SIG-M5 treated with dmso at 0.1 percent for 504 hours (cell line): Measurements from ENCODE around the gene IFNA14.
"Not testable (repeated sequence)": the region's sequence is repeated elsewhere in the genome, so short reads cannot be mapped to it uniquely, and the experiment has no call there.

ENCODE experiments used
- DNase-seq: peaks from one replicate; lab custom pipeline; 2025; ENCODE audit not compliant: unreplicated experiment; lab: John Stamatoyannopoulos, UW

IFNA14 gene

DNA sequence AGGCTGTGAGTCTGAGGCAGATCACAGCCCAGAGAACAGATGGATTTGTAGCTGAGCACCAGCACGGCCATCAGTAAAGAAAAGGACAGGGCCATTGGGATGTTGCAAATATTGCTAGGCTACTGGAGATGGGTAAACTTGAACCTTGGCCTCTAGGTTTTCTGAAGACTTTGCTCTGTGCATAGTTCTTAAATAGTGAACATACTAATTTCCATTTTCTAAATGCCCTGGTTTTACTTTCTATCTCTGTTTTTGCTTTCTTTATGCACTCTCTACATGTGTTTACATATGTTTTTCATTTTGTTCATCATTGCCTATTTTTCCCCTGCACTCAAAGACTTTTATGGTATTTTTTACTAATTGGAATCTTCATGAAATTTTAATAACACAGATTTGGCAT, 22.6 kb downstream of the IFNA14 start, which contains the start of gene IFNA16:
IFNA16 (minus strand) TSS at position 101 of the 400 bp plus-strand sequence; CDS start at position 95, 6 bp downstream.
- not testable (repeated sequence) for DNase-seq

DNA sequence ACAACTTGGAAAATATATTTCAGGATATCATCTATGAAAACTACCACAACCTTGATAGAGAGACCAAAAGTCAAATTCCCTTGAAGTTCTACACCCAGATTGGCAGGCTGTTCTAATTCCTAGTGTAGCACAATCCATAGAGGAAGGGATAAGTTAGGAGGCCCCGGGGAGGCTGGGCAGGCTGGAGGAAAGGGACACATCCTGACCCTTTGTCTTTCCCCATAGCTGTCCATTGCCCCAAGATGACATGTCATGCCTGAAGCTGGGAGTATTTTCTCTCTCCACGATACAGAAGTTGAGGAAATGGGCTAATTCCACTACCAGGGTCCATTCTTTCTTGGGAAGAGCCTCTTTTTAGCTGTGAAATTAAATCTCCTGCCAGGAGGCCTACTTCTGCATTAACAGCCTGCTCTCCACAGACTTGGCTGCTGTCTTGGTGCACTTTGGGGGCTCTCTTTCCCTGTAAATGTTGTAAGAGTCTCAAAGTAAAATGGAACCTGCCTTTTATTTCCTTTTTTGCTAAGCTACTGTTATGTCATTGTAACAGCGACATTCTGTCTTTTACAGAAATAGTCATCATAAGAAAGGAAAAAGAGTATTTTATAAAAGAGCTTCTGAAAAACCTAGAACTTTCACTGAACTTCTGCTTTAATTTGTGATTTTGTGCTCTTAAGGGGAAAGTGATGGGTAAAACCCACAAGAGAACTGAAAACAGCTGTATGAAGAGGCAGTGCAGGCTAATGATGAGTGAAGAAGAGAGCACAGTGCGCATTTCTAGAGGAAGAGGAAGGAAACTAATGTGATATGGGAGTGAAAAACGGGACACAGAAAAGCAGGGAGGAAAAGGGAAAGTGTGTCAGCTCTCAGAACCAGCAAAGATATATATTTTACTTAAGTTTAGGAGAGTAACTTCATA, 26.1 kb downstream of the IFNA14 start:
- DNase-seq, result peak; percentile 38

DNA sequence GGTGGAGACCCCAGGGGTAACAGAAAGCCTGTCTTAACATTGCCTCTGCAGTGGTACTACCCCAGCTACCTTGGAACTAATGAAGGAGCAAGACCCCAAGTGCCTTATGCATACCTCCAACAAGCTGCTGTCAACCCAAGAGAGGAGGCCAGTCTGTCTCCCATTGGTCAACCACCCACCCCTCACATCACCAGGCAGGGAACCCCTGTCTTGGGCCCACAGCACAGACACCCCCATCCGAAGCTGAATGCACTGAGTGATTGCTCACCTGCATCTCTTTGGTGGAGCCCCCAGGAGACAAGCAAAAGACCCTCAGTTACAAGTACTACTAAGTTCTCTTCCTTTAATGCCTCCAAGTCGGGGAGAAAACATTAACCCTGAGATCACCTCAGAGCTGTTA, 27.6 kb downstream of the IFNA14 start:
- DNase-seq, result not testable (repeated sequence)

DNA sequence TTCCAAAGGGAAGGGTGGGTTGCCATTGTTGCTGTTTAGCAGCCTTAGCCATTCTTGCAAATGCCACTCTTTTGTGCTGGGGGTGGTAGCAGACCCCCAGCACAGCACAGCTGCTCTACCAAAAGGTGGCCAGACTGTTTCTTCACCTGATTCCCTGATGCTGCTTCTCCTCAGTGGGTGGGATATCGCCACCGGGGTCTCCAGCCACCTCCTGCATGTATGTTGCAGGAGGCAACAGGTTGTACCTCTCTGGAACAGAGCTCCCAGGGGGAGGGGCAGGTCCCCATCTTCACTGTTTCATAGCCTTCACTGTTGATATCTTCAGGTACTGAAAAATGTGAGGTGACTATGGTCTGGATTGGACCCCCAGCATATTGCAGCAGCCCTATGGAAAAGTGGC, 29.0 kb downstream of the IFNA14 start:
- not testable (repeated sequence) for DNase-seq

DNA sequence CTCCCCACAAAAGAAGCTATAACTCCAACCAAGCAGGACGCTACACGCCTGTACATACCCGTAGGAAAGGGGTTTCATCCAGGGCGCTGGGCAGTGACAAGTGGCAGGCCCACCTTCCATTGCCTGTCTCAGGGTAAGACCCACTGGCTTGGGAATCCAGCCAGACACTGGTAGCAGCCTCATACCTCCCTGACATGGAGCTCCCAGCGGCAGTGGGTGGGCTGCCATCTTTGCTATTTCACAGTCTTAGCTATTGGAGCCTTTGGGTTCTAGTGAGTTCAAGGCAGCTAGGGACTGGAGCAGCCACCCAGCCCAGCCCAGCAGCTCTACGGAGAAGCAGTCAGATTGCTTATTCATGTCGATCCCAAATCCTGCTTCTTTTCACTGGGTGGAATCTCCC, 29.5 kb downstream of the IFNA14 start:
- no peak for DNase-seq

DNA sequence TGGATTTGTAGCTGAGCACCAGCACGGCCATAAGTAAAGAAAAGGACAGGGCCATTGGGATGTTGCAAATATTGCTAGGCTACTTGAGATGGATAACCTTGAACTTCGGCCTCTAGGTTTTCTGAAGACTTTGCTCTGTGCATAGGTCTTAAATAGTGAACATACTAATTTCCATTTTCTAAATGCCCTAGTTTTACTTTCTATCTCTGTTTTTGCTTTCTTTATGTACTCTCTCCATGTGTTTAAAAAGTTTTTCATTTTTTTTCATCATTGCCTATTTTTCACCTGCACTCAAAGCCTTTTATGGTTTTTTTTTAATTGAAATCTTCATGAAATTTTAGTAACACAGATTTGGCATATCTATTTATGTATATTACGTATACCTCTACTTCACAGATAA, 32.8 kb downstream of the IFNA14 start, which contains the start of gene IFNA10:
IFNA10 (minus strand) TSS at position 101 of the 400 bp plus-strand sequence; CDS start at position 55, 46 bp downstream.
- not testable (repeated sequence) for DNase-seq

DNA sequence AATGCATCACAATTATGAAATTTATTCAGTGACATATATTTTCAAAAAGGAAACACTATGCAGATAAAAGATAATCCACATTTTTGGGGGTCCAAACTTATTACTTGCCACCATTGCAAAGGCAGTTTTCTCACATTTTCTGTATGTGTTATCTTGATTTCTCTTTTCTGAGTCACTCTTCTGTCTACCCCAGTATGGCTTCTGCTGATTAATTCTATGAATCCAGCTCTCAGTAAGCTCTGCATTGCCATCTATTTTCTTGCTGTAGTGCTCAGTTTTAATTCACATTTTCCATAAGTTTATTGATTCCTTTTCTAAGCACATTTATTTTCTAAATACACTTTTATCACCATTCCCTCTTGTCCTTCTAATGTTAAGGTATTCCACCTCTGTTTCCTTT, 34.6 kb downstream of the IFNA14 start:
- DNase-seq, result no peak

DNA sequence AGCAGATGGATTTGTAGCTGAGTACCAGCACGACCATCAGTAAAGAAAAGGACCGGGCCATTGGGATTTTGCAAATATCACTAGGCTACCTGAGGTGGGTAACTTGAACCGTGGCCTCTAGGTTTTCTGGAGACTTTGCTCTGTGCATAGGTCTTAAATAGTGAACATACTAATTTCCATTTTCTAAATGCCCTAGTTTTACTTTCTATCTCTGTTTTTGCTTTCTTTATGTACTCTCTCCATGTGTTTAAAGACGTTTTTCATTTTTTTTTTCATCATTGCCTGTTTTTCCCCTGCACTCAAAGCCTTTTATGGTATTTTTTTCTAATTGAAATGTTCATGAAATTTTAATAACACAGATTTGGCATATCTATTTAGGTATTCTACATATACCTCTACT, 37.7 kb downstream of the IFNA14 start, which contains the start of gene IFNA7:
IFNA7 (minus strand) TSS at position 101 of the 400 bp plus-strand sequence; CDS start at position 61, 40 bp downstream.
- not testable (repeated sequence) for DNase-seq

DNA sequence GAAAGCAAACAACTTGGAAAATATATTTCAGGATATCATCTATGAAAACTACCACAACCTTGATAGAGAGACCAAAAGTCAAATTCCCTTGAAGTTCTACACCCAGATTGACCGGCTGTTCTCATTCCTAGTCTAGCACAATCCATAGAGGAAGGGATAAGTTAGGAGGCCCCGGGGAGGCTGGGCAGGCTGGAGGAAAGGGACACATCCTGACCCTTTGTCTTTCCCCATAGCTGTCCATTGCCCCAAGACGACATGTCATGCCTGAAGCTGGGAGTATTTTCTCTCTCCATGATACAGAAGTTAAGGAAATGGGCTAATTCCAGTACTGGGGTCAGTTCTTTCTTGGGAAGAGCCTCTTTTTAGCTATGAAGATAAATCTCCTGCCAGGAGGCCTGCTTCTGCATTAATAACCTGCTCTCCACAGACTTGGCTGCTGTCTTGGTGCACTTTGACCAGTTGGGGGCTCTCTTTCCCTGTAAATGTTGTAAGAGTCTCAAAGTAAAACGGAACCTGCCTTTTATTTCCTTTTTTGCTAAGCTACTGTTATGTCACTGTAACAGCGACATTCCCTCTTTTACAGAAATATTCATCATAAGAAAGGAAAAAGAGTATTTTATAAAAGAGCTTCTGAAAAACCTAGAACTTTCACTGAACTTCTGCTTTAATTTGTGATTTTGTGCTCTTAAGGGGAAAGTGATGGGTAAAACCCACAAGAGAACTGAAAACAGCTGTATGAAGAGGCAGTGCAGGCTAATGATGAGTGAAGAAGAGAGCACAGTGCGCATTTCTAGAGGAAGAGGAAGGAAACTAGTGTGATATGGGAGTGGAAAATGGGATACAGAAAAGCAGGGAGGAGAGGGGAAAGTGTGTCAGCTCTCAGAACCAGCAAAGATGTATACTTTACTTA, 44.7 kb downstream of the IFNA14 start:
- peak; percentile 37 for DNase-seq
